ENCODE results near the gene ZNF239.
"Not testable (repeated sequence)": the region's sequence is repeated elsewhere in the genome, so short reads cannot be mapped to it uniquely, and the experiment has no call there.

The ZNF239 gene

GRCh38 chr10:43576580-43576979, 2.2 kb upstream of the ZNF239 start:
- no peak for DNase-seq (ENCODE audit: low spot score)

GRCh38 chr10:43576062-43576461, 1.6 kb upstream of the ZNF239 start:
- no peak for DNase-seq (ENCODE audit: low spot score)

- no peak for DNase-seq (ENCODE audit: low spot score)
These were observed 490 bp upstream of the ZNF239 start for GRCh38 chr10:43574906-43575305.

GRCh38 chr10:43573250-43574000, 991 bp downstream of the ZNF239 start:
- no peak for DNase-seq (ENCODE audit: low spot score)

GRCh38 chr10:43570971-43571370, 3.4 kb downstream of the ZNF239 start:
- DNase-seq (ENCODE audit: low spot score) = no peak

GRCh38 chr10:43569681-43570080, 4.7 kb downstream of the ZNF239 start:
- no peak for DNase-seq (ENCODE audit: low spot score)

GRCh38 chr10:43557214-43557613, 17.2 kb downstream of the ZNF239 start:
- DNase-seq (ENCODE audit: low spot score) = no peak

GRCh38 chr10:43543746-43544145, 30.7 kb downstream of the ZNF239 start:
- DNase-seq (ENCODE audit: low spot score) = not testable (repeated sequence)

- no peak for DNase-seq (ENCODE audit: low spot score)
These were observed 49.8 kb downstream of the ZNF239 start for GRCh38 chr10:43524434-43525247.

Measured in left forelimb (tissue), 1 donor.